MM.1S (cell line): ENCODE data around the gene CHN2.

ENCODE experiments used
- CTCF ChIP-seq: fragments of 300-600 bp; sonication (generic); IDR thresholded peaks from 2 replicates; pipeline ENCODE4 v1.5.1; 2016; ENCODE audit warnings: antibody characterized with exemption, low read length, mixed read lengths
- EZH2 ChIP-seq: fragments of 300-600 bp; sonication (generic); optimal IDR thresholded peaks from 2 replicates; pipeline ENCODE3; 2017; ENCODE audit warnings: low read depth, mild to moderate bottlenecking, antibody characterized with exemption, low read length, mixed read lengths

GRCh38 chr7:29415215-29415614 lies 220.6 kb downstream of the CHN2 start:
- TF ChIP-seq CTCF: no peak
- TF ChIP-seq EZH2: no peak
